SK-N-SH treated with all-trans-retinoic acid at 6 μM for 48 hours (cell line): ENCODE data around the gene KCNQ5.

ENCODE experiments used
- ARNTL ChIP-seq: fragments of 450-650 bp; formaldehyde crosslinking; IDR thresholded peaks from 2 replicates; pipeline ENCODE4 v1.5.0; 2020; ENCODE audit warnings: low read depth, mild to moderate bottlenecking, moderate library complexity, borderline replicate concordance
- CSRNP3 ChIP-seq: fragments of 250-450 bp; sonication (Bioruptor Pico); IDR thresholded peaks from 2 replicates; pipeline ENCODE4 v1.5.1; 2021; ENCODE audit warnings: mild to moderate bottlenecking, moderate library complexity
- ESRRG ChIP-seq: fragments of 250-450 bp; sonication (Bioruptor Pico); IDR thresholded peaks from 2 replicates; pipeline ENCODE4 v1.6.1; 2021; ENCODE audit warnings: mild to moderate bottlenecking
- GLIS3 ChIP-seq: fragments of 250-450 bp; sonication (Bioruptor Pico); IDR thresholded peaks from 2 replicates; pipeline ENCODE4 v1.5.0; 2020; ENCODE audit warnings: mild to moderate bottlenecking, moderate library complexity
- ISL1 ChIP-seq: fragments of 250-450 bp; sonication (Bioruptor Pico); IDR thresholded peaks from 2 replicates; pipeline ENCODE4 v2.1.2; 2022; ENCODE audit warnings: mild to moderate bottlenecking, moderate library complexity
- PATZ1 ChIP-seq: fragments of 250-450 bp; sonication (Bioruptor Pico); IDR thresholded peaks from 2 replicates; pipeline ENCODE4 v1.8.0; 2020; ENCODE audit warnings: mild to moderate bottlenecking, moderate library complexity, borderline replicate concordance
- SNAI2 ChIP-seq: fragments of 250-450 bp; sonication (Bioruptor Pico); IDR thresholded peaks from 2 replicates; pipeline ENCODE4 v1.5.0; 2020; ENCODE audit warnings: mild to moderate bottlenecking, moderate library complexity
- TCF4 ChIP-seq: fragments of 250-450 bp; sonication (Bioruptor Pico); IDR thresholded peaks from 2 replicates; pipeline ENCODE4 v1.8.0; 2021; ENCODE audit warnings: mild to moderate bottlenecking, moderate library complexity, borderline replicate concordance
- ZC3H10 ChIP-seq: fragments of 250-450 bp; sonication (Bioruptor Pico); IDR thresholded peaks from 2 replicates; pipeline ENCODE4 v1.5.1; 2021; ENCODE audit warnings: mild to moderate bottlenecking, moderate library complexity
- ZFP3 ChIP-seq: fragments of 250-450 bp; sonication (Bioruptor Pico); IDR thresholded peaks from 2 replicates; pipeline ENCODE4 v1.5.0; 2020; ENCODE audit warnings: mild to moderate bottlenecking, moderate library complexity
- ZFP30 ChIP-seq: fragments of 450-650 bp; formaldehyde crosslinking; IDR thresholded peaks from 2 replicates; pipeline ENCODE4 v1.5.0; 2022; ENCODE audit warnings: mild to moderate bottlenecking, moderate library complexity
- ZNF8 ChIP-seq: fragments of 450-650 bp; formaldehyde crosslinking; IDR thresholded peaks from 2 replicates; pipeline ENCODE4 v1.5.0; 2020; ENCODE audit warnings: mild to moderate bottlenecking, moderate library complexity
- TF ChIP-seq, protein P1 (sequence below): fragments of 250-450 bp; sonication (Bioruptor Pico); IDR thresholded peaks from 2 replicates; pipeline ENCODE4 v1.5.0; 2020; ENCODE audit warnings: mild to moderate bottlenecking, moderate library complexity

GRCh38 chr6:72651174-72651573 is 29.3 kb downstream of the KCNQ5 start:
- TF ChIP-seq CSRNP3 (CRISPR knock-in tag): no peak
- no peak for TF ChIP-seq PATZ1 (CRISPR knock-in tag)
- TF ChIP-seq ZC3H10 (CRISPR knock-in tag): no peak
- TF ChIP-seq ARNTL (CRISPR knock-in tag): no peak
- TF ChIP-seq, protein P1, sequence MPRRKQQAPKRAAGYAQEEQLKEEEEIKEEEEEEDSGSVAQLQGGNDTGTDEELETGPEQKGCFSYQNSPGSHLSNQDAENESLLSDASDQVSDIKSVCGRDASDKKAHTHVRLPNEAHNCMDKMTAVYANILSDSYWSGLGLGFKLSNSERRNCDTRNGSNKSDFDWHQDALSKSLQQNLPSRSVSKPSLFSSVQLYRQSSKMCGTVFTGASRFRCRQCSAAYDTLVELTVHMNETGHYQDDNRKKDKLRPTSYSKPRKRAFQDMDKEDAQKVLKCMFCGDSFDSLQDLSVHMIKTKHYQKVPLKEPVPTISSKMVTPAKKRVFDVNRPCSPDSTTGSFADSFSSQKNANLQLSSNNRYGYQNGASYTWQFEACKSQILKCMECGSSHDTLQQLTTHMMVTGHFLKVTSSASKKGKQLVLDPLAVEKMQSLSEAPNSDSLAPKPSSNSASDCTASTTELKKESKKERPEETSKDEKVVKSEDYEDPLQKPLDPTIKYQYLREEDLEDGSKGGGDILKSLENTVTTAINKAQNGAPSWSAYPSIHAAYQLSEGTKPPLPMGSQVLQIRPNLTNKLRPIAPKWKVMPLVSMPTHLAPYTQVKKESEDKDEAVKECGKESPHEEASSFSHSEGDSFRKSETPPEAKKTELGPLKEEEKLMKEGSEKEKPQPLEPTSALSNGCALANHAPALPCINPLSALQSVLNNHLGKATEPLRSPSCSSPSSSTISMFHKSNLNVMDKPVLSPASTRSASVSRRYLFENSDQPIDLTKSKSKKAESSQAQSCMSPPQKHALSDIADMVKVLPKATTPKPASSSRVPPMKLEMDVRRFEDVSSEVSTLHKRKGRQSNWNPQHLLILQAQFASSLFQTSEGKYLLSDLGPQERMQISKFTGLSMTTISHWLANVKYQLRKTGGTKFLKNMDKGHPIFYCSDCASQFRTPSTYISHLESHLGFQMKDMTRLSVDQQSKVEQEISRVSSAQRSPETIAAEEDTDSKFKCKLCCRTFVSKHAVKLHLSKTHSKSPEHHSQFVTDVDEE (CRISPR knock-in tag): no peak
- TF ChIP-seq ZFP3 (CRISPR knock-in tag): no peak
- no peak for TF ChIP-seq SNAI2 (CRISPR knock-in tag)
- no peak for TF ChIP-seq ISL1
- TF ChIP-seq ZNF8 (CRISPR knock-in tag): no peak
- TF ChIP-seq TCF4 (CRISPR knock-in tag): no peak
- no peak for TF ChIP-seq ZFP30
- TF ChIP-seq GLIS3 (CRISPR knock-in tag): no peak
- TF ChIP-seq ESRRG (CRISPR knock-in tag): no peak
